HEK293 (cell line): ENCODE measurements around the gene FOXN3.

Source experiments
- CTCF ChIA-PET: fragments of 350-600 bp; formaldehyde crosslinking; extraction: SDS; loops from one replicate; lab custom pipeline; 2021; ENCODE audit warnings: antibody characterized with exemption; lab: Yijun Ruan, JAX
- POLR2A ChIA-PET: fragments of 300-600 bp; formaldehyde crosslinking; extraction: SDS; loops from one replicate; lab custom pipeline; 2020; ENCODE audit warnings: antibody characterized with exemption, inconsistent platforms; lab: Yijun Ruan, JAX
- H3K27ac ChIP-seq: fragments of 200-500 bp; sonication (Bioruptor generic); 2 replicates; pipeline ENCODE4 v1.5.1; 2014; ENCODE audit warnings: low read depth, low read length, control low read depth, inconsistent platforms; ENCODE audit errors: extremely low read depth
- H3K36me3 ChIP-seq, 2 experiments: fragments of 200-500 bp in 1 of 2; sonication (Bioruptor generic) in 1 of 2; 1 replicate in 1 of 2; 2 replicates in 1 of 2; pipeline ENCODE4 v1.5.1; 2014 to 2017; ENCODE audit warnings: inconsistent platforms in 2 of 2, low read length in 2 of 2; ENCODE audit not compliant: control insufficient read depth in 2 of 2, insufficient read depth in 1 of 2
- H3K4me1 ChIP-seq: fragments of 200-500 bp; sonication (Bioruptor generic); 2 replicates; pipeline ENCODE4 v1.5.1; 2014; ENCODE audit warnings: mild to moderate bottlenecking, low read length, inconsistent platforms; ENCODE audit not compliant: control insufficient read depth, insufficient read depth
- H3K4me3 ChIP-seq: 2 replicates; pipeline ENCODE4 v1.5.1; 2011; ENCODE audit warnings: low read depth, mild to moderate bottlenecking, control low read depth, low read length, moderate library complexity
- H3K9me3 ChIP-seq: fragments of 200-500 bp; sonication (Bioruptor generic); 2 replicates; pipeline ENCODE4 v1.5.1; 2014; ENCODE audit warnings: low read depth, low read length, inconsistent platforms; ENCODE audit not compliant: control insufficient read depth, insufficient read depth
- MEIS1 ChIP-seq: sonication (generic); formaldehyde crosslinking; IDR thresholded peaks from 2 replicates; pipeline ENCODE4 v1.8.1; 2022; ENCODE audit warnings: missing genetic modification reagents, mild to moderate bottlenecking, borderline replicate concordance
- YY2 ChIP-seq: fragments of 450-650 bp; formaldehyde crosslinking; IDR thresholded peaks from 2 replicates; pipeline ENCODE4 v1.5.1; 2016; ENCODE audit warnings: missing biosample characterization, missing genetic modification characterization
- ZNF121 ChIP-seq: fragments of 450-650 bp; formaldehyde crosslinking; IDR thresholded peaks from 2 replicates; pipeline ENCODE4 v1.5.1; 2016; ENCODE audit warnings: missing biosample characterization, missing genetic modification characterization
- ZNF157 ChIP-seq: fragments of 450-650 bp; formaldehyde crosslinking; IDR thresholded peaks from 2 replicates; pipeline ENCODE4 v1.5.1; 2016; ENCODE audit warnings: missing biosample characterization, missing genetic modification characterization
- ZNF174 ChIP-seq: fragments of 450-650 bp; formaldehyde crosslinking; IDR thresholded peaks from 2 replicates; pipeline ENCODE4 v1.5.0; 2017; ENCODE audit warnings: missing biosample characterization, mild to moderate bottlenecking, missing genetic modification characterization
- ZNF433 ChIP-seq: fragments of 450-650 bp; formaldehyde crosslinking; IDR thresholded peaks from 2 replicates; pipeline ENCODE4 v1.5.1; 2016; ENCODE audit warnings: missing biosample characterization, missing genetic modification characterization, low read depth
- ZNF558 ChIP-seq: fragments of 450-650 bp; formaldehyde crosslinking; IDR thresholded peaks from 2 replicates; pipeline ENCODE4 v1.5.1; 2016; ENCODE audit warnings: missing biosample characterization, missing genetic modification characterization
- ZNF585B ChIP-seq: fragments of 450-650 bp; formaldehyde crosslinking; IDR thresholded peaks from 2 replicates; pipeline ENCODE4 v1.5.1; 2016; ENCODE audit warnings: missing biosample characterization, missing genetic modification characterization
- ZNF76 ChIP-seq: fragments of 450-650 bp; formaldehyde crosslinking; IDR thresholded peaks from 2 replicates; pipeline ENCODE4; 2016; ENCODE audit warnings: low read depth, missing biosample characterization, missing genetic modification characterization, borderline replicate concordance
- ZNF768 ChIP-seq: fragments of 450-650 bp; formaldehyde crosslinking; IDR thresholded peaks from 2 replicates; pipeline ENCODE4 v1.5.1; 2018; ENCODE audit warnings: missing biosample characterization, mild to moderate bottlenecking, missing genetic modification characterization
- TF ChIP-seq, protein P1 (sequence below): fragments of 450-650 bp; formaldehyde crosslinking; IDR thresholded peaks from 2 replicates; pipeline ENCODE4 v1.5.1; 2017; ENCODE audit warnings: missing biosample characterization, missing genetic modification characterization
- TF ChIP-seq, protein P2 (sequence below): fragments of 450-650 bp; formaldehyde crosslinking; IDR thresholded peaks from 2 replicates; pipeline ENCODE4 v1.5.1; 2016; ENCODE audit warnings: missing biosample characterization, missing genetic modification characterization
- TF ChIP-seq, protein P3 (sequence below): fragments of 450-650 bp; IDR thresholded peaks from 2 replicates; pipeline ENCODE4 v1.5.1; 2018; ENCODE audit warnings: missing biosample characterization, missing genetic modification characterization
- TF ChIP-seq, protein P4 (sequence below): fragments of 450-650 bp; formaldehyde crosslinking; IDR thresholded peaks from 2 replicates; pipeline ENCODE4 v1.5.1; 2017; ENCODE audit warnings: missing biosample characterization, missing genetic modification characterization
- TF ChIP-seq, protein P5 (sequence below): fragments of 450-650 bp; formaldehyde crosslinking; conservative IDR thresholded peaks from 2 replicates; pipeline ENCODE4 v1.5.1; 2016; ENCODE audit warnings: low read depth, missing biosample characterization, missing genetic modification characterization

Gene FOXN3

DNA sequence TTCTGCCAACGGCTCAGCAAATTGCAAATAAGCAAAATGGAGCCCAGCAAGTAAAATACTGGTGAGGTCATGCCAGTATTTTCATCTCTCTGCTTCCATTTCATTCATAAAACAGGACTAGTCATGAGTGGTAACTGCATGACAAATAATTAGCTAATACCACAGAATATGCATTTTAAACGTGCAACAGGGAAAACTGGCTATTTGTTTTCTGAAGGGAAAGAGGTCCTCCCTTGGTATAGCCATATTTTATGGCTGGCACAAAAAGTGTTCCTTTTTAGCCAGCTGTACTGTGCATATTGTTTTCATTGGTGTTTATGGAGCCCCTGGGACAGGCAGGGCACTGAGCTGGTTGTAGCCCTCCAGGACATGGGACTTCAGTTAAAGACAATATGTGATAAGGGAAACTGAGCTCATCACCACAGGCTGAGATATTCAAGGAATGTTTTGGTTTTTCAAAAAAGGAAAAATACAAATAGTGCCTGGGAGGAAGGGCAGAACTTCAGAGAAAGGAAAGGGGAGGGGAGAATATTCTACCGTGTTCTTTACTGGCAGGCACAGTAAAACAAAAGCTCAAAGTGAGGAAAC lies 26.1 kb upstream of the FOXN3 start:
- H3K27ac ChIP-seq: no peak overlapping the region
- CTCF ChIA-PET: no interaction called here
- no peak for TF ChIP-seq ZNF76
- no peak for TF ChIP-seq ZNF433 (tag by site-specific recombination)
- no peak for TF ChIP-seq ZNF174 (tag by site-specific recombination)
- TF ChIP-seq, protein P1, sequence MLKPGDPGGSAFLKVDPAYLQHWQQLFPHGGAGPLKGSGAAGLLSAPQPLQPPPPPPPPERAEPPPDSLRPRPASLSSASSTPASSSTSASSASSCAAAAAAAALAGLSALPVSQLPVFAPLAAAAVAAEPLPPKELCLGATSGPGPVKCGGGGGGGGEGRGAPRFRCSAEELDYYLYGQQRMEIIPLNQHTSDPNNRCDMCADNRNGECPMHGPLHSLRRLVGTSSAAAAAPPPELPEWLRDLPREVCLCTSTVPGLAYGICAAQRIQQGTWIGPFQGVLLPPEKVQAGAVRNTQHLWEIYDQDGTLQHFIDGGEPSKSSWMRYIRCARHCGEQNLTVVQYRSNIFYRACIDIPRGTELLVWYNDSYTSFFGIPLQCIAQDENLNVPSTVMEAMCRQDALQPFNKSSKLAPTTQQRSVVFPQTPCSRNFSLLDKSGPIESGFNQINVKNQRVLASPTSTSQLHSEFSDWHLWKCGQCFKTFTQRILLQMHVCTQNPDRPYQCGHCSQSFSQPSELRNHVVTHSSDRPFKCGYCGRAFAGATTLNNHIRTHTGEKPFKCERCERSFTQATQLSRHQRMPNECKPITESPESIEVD (tag by site-specific recombination): 0 out of 2 replicates have a peak, but pooled peaks have one; percentile 9
- TF ChIP-seq, all 188 proteins: peak for 1
- no peak overlapping the region for H3K4me3 ChIP-seq
- no peaks in the 10 kb centered on the region for H3K4me1 ChIP-seq
- H3K36me3 ChIP-seq: no peaks in the 10 kb centered on the region
- POLR2A ChIA-PET: no interaction called here
- no peaks in the 10 kb centered on the region for H3K9me3 ChIP-seq

DNA sequence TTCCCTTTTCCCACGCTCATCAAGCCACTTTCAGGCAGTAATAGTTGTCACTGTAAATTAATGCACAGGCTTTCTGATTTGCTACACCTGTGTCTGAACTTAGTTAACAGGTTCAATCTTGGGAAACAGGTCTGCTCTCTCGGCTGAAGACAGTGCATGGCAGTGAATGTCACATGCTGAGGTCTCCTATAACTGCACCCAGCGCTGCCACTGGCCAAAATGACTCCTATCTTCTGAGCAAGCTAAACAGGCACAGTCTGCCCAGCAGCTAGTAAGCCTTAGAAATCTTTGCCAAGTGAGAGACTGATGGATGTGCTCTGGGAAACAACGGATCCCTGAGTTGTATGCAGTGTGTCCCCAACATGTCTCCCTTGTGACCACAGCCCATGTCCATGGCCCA lies 25.2 kb upstream of the FOXN3 start:
- no peaks in the 10 kb centered on the region for H3K36me3 ChIP-seq
- TF ChIP-seq ZNF121 (tag by site-specific recombination): no peak
- TF ChIP-seq ZNF768: no peak
- no peak for TF ChIP-seq ZNF585B (tag by site-specific recombination)
- TF ChIP-seq ZNF558: no peak
- TF ChIP-seq, protein P2, sequence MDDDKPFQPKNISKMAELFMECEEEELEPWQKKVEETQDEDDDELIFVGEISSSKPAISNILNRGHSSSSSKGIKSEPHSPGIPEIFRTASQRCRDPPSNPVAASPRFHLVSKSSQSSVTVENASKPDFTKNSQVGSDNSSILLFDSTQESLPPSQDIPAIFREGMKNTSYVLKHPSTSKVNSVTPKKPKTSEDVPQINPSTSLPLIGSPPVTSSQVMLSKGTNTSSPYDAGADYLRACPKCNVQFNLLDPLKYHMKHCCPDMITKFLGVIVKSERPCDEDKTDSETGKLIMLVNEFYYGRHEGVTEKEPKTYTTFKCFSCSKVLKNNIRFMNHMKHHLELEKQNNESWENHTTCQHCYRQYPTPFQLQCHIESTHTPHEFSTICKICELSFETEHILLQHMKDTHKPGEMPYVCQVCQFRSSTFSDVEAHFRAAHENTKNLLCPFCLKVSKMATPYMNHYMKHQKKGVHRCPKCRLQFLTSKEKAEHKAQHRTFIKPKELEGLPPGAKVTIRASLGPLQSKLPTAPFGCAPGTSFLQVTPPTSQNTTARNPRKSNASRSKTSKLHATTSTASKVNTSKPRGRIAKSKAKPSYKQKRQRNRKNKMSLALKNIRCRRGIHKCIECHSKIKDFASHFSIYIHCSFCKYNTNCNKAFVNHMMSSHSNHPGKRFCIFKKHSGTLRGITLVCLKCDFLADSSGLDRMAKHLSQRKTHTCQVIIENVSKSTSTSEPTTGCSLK: no peak
- TF ChIP-seq, protein P3, sequence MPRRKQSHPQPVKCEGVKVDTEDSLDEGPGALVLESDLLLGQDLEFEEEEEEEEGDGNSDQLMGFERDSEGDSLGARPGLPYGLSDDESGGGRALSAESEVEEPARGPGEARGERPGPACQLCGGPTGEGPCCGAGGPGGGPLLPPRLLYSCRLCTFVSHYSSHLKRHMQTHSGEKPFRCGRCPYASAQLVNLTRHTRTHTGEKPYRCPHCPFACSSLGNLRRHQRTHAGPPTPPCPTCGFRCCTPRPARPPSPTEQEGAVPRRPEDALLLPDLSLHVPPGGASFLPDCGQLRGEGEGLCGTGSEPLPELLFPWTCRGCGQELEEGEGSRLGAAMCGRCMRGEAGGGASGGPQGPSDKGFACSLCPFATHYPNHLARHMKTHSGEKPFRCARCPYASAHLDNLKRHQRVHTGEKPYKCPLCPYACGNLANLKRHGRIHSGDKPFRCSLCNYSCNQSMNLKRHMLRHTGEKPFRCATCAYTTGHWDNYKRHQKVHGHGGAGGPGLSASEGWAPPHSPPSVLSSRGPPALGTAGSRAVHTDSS (tag by site-specific recombination): no peak
- TF ChIP-seq, protein P4, sequence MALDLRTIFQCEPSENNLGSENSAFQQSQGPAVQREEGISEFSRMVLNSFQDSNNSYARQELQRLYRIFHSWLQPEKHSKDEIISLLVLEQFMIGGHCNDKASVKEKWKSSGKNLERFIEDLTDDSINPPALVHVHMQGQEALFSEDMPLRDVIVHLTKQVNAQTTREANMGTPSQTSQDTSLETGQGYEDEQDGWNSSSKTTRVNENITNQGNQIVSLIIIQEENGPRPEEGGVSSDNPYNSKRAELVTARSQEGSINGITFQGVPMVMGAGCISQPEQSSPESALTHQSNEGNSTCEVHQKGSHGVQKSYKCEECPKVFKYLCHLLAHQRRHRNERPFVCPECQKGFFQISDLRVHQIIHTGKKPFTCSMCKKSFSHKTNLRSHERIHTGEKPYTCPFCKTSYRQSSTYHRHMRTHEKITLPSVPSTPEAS: no peak
- TF ChIP-seq, protein P5, sequence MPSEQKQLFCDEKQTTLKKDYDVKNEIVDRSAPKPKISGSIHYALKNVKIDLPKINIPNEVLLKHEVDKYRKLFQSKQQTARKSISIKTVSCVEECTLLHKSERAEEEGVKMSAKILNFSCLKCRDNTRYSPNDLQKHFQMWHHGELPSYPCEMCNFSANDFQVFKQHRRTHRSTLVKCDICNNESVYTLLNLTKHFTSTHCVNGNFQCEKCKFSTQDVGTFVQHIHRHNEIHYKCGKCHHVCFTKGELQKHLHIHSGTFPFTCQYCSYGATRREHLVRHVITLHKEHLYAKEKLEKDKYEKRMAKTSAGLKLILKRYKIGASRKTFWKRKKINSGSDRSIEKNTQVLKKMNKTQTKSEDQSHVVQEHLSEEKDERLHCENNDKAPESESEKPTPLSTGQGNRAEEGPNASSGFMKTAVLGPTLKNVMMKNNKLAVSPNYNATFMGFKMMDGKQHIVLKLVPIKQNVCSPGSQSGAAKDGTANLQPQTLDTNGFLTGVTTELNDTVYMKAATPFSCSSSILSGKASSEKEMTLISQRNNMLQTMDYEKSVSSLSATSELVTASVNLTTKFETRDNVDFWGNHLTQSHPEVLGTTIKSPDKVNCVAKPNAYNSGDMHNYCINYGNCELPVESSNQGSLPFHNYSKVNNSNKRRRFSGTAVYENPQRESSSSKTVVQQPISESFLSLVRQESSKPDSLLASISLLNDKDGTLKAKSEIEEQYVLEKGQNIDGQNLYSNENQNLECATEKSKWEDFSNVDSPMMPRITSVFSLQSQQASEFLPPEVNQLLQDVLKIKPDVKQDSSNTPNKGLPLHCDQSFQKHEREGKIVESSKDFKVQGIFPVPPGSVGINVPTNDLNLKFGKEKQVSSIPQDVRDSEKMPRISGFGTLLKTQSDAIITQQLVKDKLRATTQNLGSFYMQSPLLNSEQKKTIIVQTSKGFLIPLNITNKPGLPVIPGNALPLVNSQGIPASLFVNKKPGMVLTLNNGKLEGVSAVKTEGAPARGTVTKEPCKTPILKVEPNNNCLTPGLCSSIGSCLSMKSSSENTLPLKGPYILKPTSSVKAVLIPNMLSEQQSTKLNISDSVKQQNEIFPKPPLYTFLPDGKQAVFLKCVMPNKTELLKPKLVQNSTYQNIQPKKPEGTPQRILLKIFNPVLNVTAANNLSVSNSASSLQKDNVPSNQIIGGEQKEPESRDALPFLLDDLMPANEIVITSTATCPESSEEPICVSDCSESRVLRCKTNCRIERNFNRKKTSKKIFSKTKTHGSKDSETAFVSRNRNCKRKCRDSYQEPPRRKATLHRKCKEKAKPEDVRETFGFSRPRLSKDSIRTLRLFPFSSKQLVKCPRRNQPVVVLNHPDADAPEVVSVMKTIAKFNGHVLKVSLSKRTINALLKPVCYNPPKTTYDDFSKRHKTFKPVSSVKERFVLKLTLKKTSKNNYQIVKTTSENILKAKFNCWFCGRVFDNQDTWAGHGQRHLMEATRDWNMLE: no peak
- TF ChIP-seq MEIS1 (CRISPR knock-in tag): no peak
- no peak for TF ChIP-seq ZNF157 (tag by site-specific recombination)
- no peak for TF ChIP-seq YY2 (tag by site-specific recombination)
- TF ChIP-seq, all 188 proteins: peak for 0
- no peaks in the 10 kb centered on the region for H3K4me1 ChIP-seq
- H3K9me3 ChIP-seq: no peaks in the 10 kb centered on the region
- CTCF ChIA-PET: no interaction called here
- H3K4me3 ChIP-seq: no peak overlapping the region
- POLR2A ChIA-PET: interaction anchor here (0.7 kb wide), 1 partner anchor 266 kb away, joined by 8 read pairs; no protein-coding TSS in a partner anchor
- H3K27ac ChIP-seq: no peak overlapping the region
